Measurements from ENCODE around the gene SLC47A1. TPM values are rescaled to one million over a fixed set of nuclear protein-coding genes. Genes with fewer than 3 reads are reported as not detected.

SLC47A1 gene
- total and polyA plus RNA-seq, 9 of the 15 experiments (the other 6 are each of a cell fraction or from before 2014, with no cell fraction given): not detected

DNA sequence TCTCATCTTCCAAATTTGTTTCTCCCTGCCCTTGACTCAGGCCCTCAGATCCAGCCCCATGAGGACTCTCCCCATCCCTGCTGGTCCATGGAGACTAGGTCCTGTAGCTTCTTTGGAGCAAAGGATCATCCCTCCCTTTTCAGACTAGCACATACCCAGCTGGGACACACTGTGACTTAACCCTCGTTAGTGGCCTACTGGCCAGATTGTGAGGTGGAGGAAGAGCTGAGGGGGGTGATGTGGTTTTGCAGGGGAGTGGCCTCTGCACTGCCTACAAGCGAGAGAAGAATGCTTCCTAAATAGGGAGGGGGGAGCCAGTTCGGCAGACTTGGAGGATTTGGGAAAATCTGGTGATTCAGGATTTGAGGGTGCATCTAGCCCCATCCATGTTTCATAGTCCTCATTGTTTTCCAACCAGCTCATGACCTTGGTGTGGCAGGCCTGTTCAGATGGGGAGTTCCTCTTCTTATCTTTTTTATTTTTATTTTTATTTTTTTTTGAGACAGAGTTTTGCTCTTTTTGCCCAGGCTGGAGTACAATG lies 47.8 kb upstream of the SLC47A1 start:
- POLR2A ChIA-PET: interaction anchor here (0.6 to 0.9 kb wide), 2 partner anchors 9 to 1535 kb away, joined by 3 to 4 read pairs; no protein-coding TSS in a partner anchor
- no peaks in the 10 kb centered on the region for H3K79me2 ChIP-seq (ENCODE audit: control insufficient read depth, insufficient read depth, low read length)
- TF ChIP-seq SNRNP70 (optimal IDR thresholded peaks at IDR 0.05; ENCODE audit: low read depth, low read length): no peak
- TF ChIP-seq HDAC1 (IDR thresholded peaks at IDR 0.05): no peak
- no peak for TF ChIP-seq POLR2AphosphoS5 (IDR thresholded peaks at IDR 0.05; ENCODE audit: control insufficient read depth, insufficient read depth, low read depth, low read length)
- TF ChIP-seq RFX1 (IDR thresholded peaks at IDR 0.05): no peak
- no peak for TF ChIP-seq TEAD1 (CRISPR knock-in tag; IDR thresholded peaks at IDR 0.05)
- no peak for TF ChIP-seq RAD21 (CRISPR knock-in tag; conservative IDR thresholded peaks at IDR 0.05 in 1 of 2, IDR thresholded peaks at IDR 0.05 in 1 of 2)
- no peak for FAIRE-seq
- DNase-seq (ENCODE audit: extremely low read depth in 1 of 4, low spot score in 3 of 4): no peak
- no TSS peak for BruUV-seq (replicated peaks)
- no peaks in the 10 kb centered on the region for H3K9me1 ChIP-seq (ENCODE audit: control insufficient read depth, insufficient read depth, low read length)
- no peak overlapping the region for H3K4me3 ChIP-seq
- intact Hi-C loops (cut with micrococcal nuclease) (no loop called here), in situ Hi-C loops (cut with MboI) (no loop called here)
- no peaks in the 10 kb centered on the region for H3K9me3 ChIP-seq (replicated peaks; ENCODE audit: control insufficient read depth, insufficient read depth, low read depth, low read length)
- H3K4me1 ChIP-seq (replicated peaks in 1 of 2; ENCODE audit: control insufficient read depth in 2 of 2, insufficient read depth in 2 of 2, low read length in 2 of 2): no peaks in the 10 kb centered on the region
- H2AFZ ChIP-seq (ENCODE audit: low read depth, low read length): no peak overlapping the region
- no peak overlapping the region for H3K9ac ChIP-seq (ENCODE audit: insufficient read depth in 1 of 2, low read depth in 2 of 2, low read length in 2 of 2)
- H3K27me3 ChIP-seq (ENCODE audit: control insufficient read depth in 2 of 2, insufficient read depth in 2 of 2, low read length in 2 of 2): peaks cover 9 to 26% of the 10 kb centered on the region in 2 experiments
- H3K27ac ChIP-seq (ENCODE audit: extremely low read depth, low read depth, low read length): no peak overlapping the region
- no peaks in the 10 kb centered on the region; the same call in 1 of the 2 replicates for H4K20me1 ChIP-seq (replicated peaks; ENCODE audit: control insufficient read depth, insufficient read depth, low read length)
- H3K4me2 ChIP-seq (ENCODE audit: insufficient read depth, low read length): no peak overlapping the region
- H3K36me3 ChIP-seq (ENCODE audit: control insufficient read depth, insufficient read depth, low read length): no peaks in the 10 kb centered on the region
- 0% methylated on average over 3 of the region's 3 CpGs for WGBS (ENCODE audit: insufficient coverage, low coverage, missing lambda C conversion rate)
- CTCF ChIA-PET (ENCODE audit: low intra/inter-chr PET ratio): no interaction called here
- no peak for ATAC-seq

Data from K562 (cell line).